PFSK-1 (cell line): Measurements from ENCODE around the gene DOK5.

Experiments used
- FOXP2 ChIP-seq: optimal IDR thresholded peaks from 2 replicates; pipeline ENCODE3; 2011; ENCODE audit warnings: borderline replicate concordance, control low read depth, inconsistent platforms; ENCODE audit not compliant: insufficient read depth; ENCODE audit errors: extremely low read length, extremely low read depth
- POLR2AphosphoS5 ChIP-seq: IDR thresholded peaks from 2 replicates; pipeline ENCODE4 v1.6.1; 2012; ENCODE audit warnings: low read depth, mild to moderate bottlenecking, control low read depth, low read length, moderate library complexity
- TF ChIP-seq, protein P1 (sequence below), 2 experiments: IDR thresholded peaks; 2 replicates each; pipeline versions ENCODE4 v1.6.1 to v1.8.0; 2011 to 2012; ENCODE audit warnings: low read depth in 2 of 2, low read length in 2 of 2, control low read depth in 1 of 2, inconsistent platforms in 1 of 2, mild to moderate bottlenecking in 1 of 2, moderate library complexity in 1 of 2; ENCODE audit not compliant: insufficient read depth in 1 of 2

DNA sequence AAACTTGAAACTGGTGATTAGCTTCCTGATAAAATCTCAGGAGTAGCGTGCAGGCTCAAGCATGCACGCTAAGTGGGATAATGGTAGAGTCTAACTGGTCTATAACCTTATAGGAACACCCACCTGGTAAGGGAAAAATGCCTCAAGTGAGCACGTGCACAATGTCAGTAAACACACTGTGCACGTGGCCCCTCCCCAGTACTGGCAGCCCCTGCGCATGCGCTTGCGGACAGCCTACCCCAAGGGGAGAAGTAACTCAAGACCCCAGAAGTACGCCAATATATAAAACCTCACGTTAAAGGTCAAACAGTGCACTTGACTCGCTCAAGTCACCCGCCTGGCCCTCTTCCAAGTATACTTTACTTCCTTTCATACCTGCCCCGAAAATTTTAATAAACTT, 23.1 kb upstream of the DOK5 start:
- TF ChIP-seq POLR2AphosphoS5: no peak
- TF ChIP-seq FOXP2: no peak
- TF ChIP-seq, protein P1, sequence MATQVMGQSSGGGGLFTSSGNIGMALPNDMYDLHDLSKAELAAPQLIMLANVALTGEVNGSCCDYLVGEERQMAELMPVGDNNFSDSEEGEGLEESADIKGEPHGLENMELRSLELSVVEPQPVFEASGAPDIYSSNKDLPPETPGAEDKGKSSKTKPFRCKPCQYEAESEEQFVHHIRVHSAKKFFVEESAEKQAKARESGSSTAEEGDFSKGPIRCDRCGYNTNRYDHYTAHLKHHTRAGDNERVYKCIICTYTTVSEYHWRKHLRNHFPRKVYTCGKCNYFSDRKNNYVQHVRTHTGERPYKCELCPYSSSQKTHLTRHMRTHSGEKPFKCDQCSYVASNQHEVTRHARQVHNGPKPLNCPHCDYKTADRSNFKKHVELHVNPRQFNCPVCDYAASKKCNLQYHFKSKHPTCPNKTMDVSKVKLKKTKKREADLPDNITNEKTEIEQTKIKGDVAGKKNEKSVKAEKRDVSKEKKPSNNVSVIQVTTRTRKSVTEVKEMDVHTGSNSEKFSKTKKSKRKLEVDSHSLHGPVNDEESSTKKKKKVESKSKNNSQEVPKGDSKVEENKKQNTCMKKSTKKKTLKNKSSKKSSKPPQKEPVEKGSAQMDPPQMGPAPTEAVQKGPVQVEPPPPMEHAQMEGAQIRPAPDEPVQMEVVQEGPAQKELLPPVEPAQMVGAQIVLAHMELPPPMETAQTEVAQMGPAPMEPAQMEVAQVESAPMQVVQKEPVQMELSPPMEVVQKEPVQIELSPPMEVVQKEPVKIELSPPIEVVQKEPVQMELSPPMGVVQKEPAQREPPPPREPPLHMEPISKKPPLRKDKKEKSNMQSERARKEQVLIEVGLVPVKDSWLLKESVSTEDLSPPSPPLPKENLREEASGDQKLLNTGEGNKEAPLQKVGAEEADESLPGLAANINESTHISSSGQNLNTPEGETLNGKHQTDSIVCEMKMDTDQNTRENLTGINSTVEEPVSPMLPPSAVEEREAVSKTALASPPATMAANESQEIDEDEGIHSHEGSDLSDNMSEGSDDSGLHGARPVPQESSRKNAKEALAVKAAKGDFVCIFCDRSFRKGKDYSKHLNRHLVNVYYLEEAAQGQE (IDR thresholded peaks at IDR 0.05; ENCODE audit: insufficient read depth in 1 of 2, low read depth in 2 of 2, low read length in 2 of 2): no peak
